Bronchial epithelial cell (primary cell): ENCODE results near the gene CACNG1. TPM values are rescaled to one million over a fixed set of nuclear protein-coding genes. Genes with fewer than 3 reads are reported as not detected.

Source experiments
- DNase-seq: peaks from one replicate; pipeline ENCODE4 v3.0.0-alpha.2; 2010; ENCODE audit warnings: low read depth
- FAIRE-seq: peaks from 2 replicates; lab custom pipeline; 2011; peaks lifted over from hg19 to GRCh38; lab: Jason Lieb, UNC
- H3K27me3 ChIP-seq: 2 replicates; pipeline ENCODE4 v1.5.1; 2011; ENCODE audit warnings: low read length; ENCODE audit not compliant: control insufficient read depth, insufficient read depth
- H3K36me3 ChIP-seq: 2 replicates; pipeline ENCODE4 v1.5.1; 2011; ENCODE audit warnings: low read length; ENCODE audit not compliant: control insufficient read depth, insufficient read depth
- H3K4me3 ChIP-seq: 2 replicates; pipeline ENCODE4 v1.5.1; 2011; ENCODE audit warnings: mild to moderate bottlenecking, low read depth, low read length, control low read depth
- total RNA-seq: library from RNA; depleted of rRNA; stranded (reverse); fragments of >200 nt; gene quantifications from 2 replicates; pipeline ENCODE4 v1.2.1, GENCODE V29; 2014
- TF ChIP-seq, protein P1 (sequence below): IDR thresholded peaks from 2 replicates; pipeline ENCODE4 v1.5.1; 2011; ENCODE audit warnings: mild to moderate bottlenecking, moderate library complexity, low read length, control low read depth, inconsistent platforms; ENCODE audit not compliant: insufficient read depth, severe bottlenecking

CACNG1 gene
- total RNA-seq, 1 donor from 2014 or later = not detected

DNA sequence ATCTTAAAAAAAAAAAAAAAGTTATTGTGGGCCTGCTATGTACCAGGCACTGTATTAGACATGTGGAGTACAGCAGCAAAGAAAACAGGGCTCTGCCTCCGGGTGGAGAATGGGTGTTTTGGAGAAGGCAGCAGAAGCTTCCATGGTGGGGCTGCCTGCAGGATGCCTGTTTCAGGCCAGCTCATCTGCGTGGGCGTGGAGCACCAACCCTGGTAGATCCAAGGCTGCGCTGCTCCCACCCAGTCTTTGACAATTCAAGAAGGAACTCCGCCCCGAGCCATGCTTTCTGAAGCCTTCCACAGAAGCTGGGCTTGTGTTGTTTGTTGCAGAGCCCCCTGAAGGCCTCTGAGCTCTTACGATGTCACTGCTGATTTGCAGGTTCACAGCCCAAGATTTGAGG is 23.2 kb upstream of the CACNG1 start:
- H3K27me3 ChIP-seq = no peaks in the 10 kb centered on the region
- FAIRE-seq (no peak), DNase-seq (no peak)
- TF ChIP-seq, protein P1, sequence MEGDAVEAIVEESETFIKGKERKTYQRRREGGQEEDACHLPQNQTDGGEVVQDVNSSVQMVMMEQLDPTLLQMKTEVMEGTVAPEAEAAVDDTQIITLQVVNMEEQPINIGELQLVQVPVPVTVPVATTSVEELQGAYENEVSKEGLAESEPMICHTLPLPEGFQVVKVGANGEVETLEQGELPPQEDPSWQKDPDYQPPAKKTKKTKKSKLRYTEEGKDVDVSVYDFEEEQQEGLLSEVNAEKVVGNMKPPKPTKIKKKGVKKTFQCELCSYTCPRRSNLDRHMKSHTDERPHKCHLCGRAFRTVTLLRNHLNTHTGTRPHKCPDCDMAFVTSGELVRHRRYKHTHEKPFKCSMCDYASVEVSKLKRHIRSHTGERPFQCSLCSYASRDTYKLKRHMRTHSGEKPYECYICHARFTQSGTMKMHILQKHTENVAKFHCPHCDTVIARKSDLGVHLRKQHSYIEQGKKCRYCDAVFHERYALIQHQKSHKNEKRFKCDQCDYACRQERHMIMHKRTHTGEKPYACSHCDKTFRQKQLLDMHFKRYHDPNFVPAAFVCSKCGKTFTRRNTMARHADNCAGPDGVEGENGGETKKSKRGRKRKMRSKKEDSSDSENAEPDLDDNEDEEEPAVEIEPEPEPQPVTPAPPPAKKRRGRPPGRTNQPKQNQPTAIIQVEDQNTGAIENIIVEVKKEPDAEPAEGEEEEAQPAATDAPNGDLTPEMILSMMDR = no peak
- H3K36me3 ChIP-seq = no peaks in the 10 kb centered on the region
- no peak overlapping the region for H3K4me3 ChIP-seq

- Histone ChIP-seq H3K4me3 (no peak overlapping the region), H3K27me3 (no peaks in the 10 kb centered on the region), H3K36me3 (no peaks in the 10 kb centered on the region)
- FAIRE-seq = no peak
- DNase-seq = no peak
- TF ChIP-seq, protein P1 = no peak
Measured at GRCh38 chr17:67021743-67022450, 22.5 kb upstream of the CACNG1 start.

GRCh38 chr17:67022451-67022810 is 21.9 kb upstream of the CACNG1 start:
- Histone ChIP-seq H3K27me3 (no peaks in the 10 kb centered on the region), H3K36me3 (no peaks in the 10 kb centered on the region), H3K4me3 (no peak overlapping the region)
- no peak for DNase-seq
- TF ChIP-seq, protein P1 = no peak
- FAIRE-seq = no peak

DNA sequence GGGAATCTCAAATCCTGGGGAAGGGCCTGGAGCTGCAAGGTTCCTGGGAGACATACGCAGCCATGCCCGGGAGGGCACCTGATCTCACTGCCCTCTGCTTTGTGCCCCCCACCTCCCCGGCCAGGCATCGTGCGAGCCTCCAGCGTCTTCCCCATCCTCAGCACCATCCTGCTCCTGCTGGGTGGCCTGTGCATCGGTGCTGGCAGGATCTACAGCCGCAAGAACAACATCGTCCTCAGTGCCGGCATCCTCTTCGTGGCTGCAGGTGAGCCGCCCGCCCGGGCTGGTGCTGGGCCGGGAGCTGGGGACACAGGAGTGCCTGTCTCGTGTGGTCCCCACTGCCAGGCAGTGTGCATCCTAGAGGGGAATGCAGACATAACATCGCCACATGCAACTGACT is 19.6 kb upstream of the CACNG1 start:
- DNase-seq (no peak), FAIRE-seq (no peak)
- no peaks in the 10 kb centered on the region for H3K36me3 ChIP-seq
- TF ChIP-seq, protein P1 = no peak
- H3K27me3 ChIP-seq = no peaks in the 10 kb centered on the region
- no peak overlapping the region for H3K4me3 ChIP-seq

DNA sequence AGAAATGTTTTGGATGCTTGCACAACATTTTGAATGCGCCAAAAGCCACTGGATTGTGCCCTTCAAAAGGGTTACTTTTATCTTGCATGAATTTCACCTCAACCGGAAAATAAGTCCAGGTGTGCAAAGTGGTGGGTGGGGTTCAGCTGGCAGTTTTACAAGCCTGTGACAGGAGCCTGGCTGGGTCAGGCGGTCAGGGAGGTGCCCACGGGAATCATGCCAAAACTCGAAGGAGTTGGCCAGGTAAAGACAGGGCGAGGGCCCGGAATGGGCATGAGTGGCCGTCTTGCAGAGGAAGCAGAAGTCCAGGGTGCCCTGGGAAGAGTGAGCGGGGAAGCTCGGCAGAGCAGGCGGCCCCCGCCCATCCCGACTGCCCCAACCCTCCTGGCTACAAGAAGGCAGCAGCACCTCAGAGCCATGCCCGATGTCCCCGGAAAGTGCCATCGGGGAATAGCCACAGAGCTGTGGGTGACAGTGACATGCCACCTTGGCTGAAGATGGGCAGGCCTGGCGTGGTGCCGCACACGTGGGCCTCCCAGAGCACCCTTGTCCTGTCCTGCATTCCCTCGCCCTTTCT is 19.1 kb upstream of the CACNG1 start:
- DNase-seq (no peak), FAIRE-seq (no peak)
- Histone ChIP-seq H3K4me3 (no peak overlapping the region), H3K27me3 (no peaks in the 10 kb centered on the region), H3K36me3 (no peaks in the 10 kb centered on the region)
- TF ChIP-seq, protein P1 = no peak
